GM12878 (cell line): ENCODE measurements around the gene RTN4RL1. TPM values are rescaled to one million over a fixed set of nuclear protein-coding genes. Genes with fewer than 3 reads are reported as not detected.

Source experiments
- ATAC-seq: fragments of 200-7000 bp; cut with Tn5 transposase; 3 replicates; pipeline ENCODE4 v1.9.1; 2020; ENCODE audit warnings: mild to moderate bottlenecking, moderate library complexity
- BruUV-seq: library from RNA; stranded (reverse); fragments of 400-500 nt; replicated peaks from 2 replicates; lab custom pipeline; 2021; lab: Mats Ljungman, UMichigan
- CTCF ChIA-PET: fragments of 300-600 bp; sonication (Branson Sonifier 250); formaldehyde crosslinking; extraction: SDS; loops from one replicate; lab custom pipeline; 2021; ENCODE audit warnings: inconsistent platforms; lab: Yijun Ruan, JAX
- POLR2A ChIA-PET: fragments of 350-600 bp; formaldehyde crosslinking; extraction: SDS; loops from one replicate; lab custom pipeline; 2021; ENCODE audit warnings: inconsistent platforms; lab: Charles Lee
- RAD21 ChIA-PET: fragments of 300-600 bp; sonication (Branson Sonifier 250); formaldehyde crosslinking; loops from one replicate; lab custom pipeline; 2023; ENCODE audit warnings: antibody characterized with exemption; ENCODE audit not compliant: unreplicated experiment; lab: Charles Lee
- SMC1A ChIA-PET: fragments of 300-600 bp; sonication (Branson Sonifier 250); formaldehyde crosslinking; loops from one replicate; lab custom pipeline; 2023; ENCODE audit not compliant: unreplicated experiment, uncharacterized antibody; lab: Charles Lee
- DNase-seq: peaks from one replicate; pipeline ENCODE4 v3.0.0-alpha.2; 2011; ENCODE audit warnings: low read depth, low spot score
- FAIRE-seq: peaks from 3 replicates; lab custom pipeline; 2011; peaks lifted over from hg19 to GRCh38; lab: Jason Lieb, UNC
- H2AFZ ChIP-seq: 2 replicates; pipeline ENCODE4 v1.6.0; 2011; ENCODE audit warnings: low read depth, low read length, control low read depth; ENCODE audit not compliant: control insufficient read depth
- H3K27ac ChIP-seq: 2 replicates; pipeline ENCODE4 v1.5.1; 2011; ENCODE audit warnings: control low read depth; ENCODE audit not compliant: control insufficient read depth, insufficient read depth
- H3K27me3 ChIP-seq, 2 experiments: replicated peaks in 1 of 2; 2 replicates each; pipeline versions ENCODE4 v1.6.0 to v1.6.1; 2011; ENCODE audit warnings: low read length in 1 of 2; ENCODE audit not compliant: control insufficient read depth in 2 of 2, insufficient read depth in 2 of 2
- H3K36me3 ChIP-seq, 2 experiments: 2 replicates each; pipeline ENCODE4 v1.5.1; 2011; ENCODE audit warnings: low read length in 1 of 2; ENCODE audit not compliant: control insufficient read depth in 2 of 2, insufficient read depth in 2 of 2
- H3K4me1 ChIP-seq: 2 replicates; pipeline ENCODE4 v1.6.1; 2011; ENCODE audit warnings: mild to moderate bottlenecking, low read length, moderate library complexity, mixed read lengths; ENCODE audit not compliant: control insufficient read depth, insufficient read depth
- H3K4me2 ChIP-seq: 2 replicates; pipeline ENCODE4 v1.6.0; 2011; ENCODE audit warnings: control low read depth; ENCODE audit not compliant: control insufficient read depth, insufficient read depth
- H3K4me3 ChIP-seq: fragments of 200-600 bp; sonication (generic); 2 replicates; pipeline ENCODE4 v1.5.1; 2016
- H3K79me2 ChIP-seq: 2 replicates; pipeline ENCODE4 v1.6.0; 2011; ENCODE audit warnings: low read length; ENCODE audit not compliant: control insufficient read depth, insufficient read depth
- H3K9ac ChIP-seq: 2 replicates; pipeline ENCODE4 v1.8.0; 2011; ENCODE audit warnings: low read length, control low read depth, mixed read lengths; ENCODE audit not compliant: control insufficient read depth, insufficient read depth
- H3K9me3 ChIP-seq: replicated peaks from 3 replicates; pipeline ENCODE4 v1.5.1; 2011; ENCODE audit warnings: mild to moderate bottlenecking, low read length; ENCODE audit not compliant: control insufficient read depth, insufficient read depth
- H4K20me1 ChIP-seq: 2 replicates; pipeline ENCODE4 v1.6.0; 2011; ENCODE audit not compliant: control insufficient read depth, insufficient read depth
- BRCA1 ChIP-seq: IDR thresholded peaks from 2 replicates; pipeline ENCODE4 v1.6.1; 2011; ENCODE audit warnings: low read depth, low read length, improper control_type of control experiment
- E4F1 ChIP-seq: fragments of 450-650 bp; IDR thresholded peaks from 2 replicates; pipeline ENCODE4 v1.6.1; 2018; ENCODE audit warnings: borderline replicate concordance, mild to moderate bottlenecking; ENCODE audit not compliant: partially characterized antibody
- FOXK2 ChIP-seq: fragments of 450-650 bp; IDR thresholded peaks from 2 replicates; pipeline ENCODE4 v1.6.1; 2017; ENCODE audit warnings: mild to moderate bottlenecking, moderate library complexity
- IRF3 ChIP-seq: fragments of 450-650 bp; IDR thresholded peaks from 2 replicates; pipeline ENCODE4 v1.6.1; 2014; ENCODE audit warnings: mild to moderate bottlenecking
- KDM1A ChIP-seq: fragments of 200-600 bp; sonication (generic); IDR thresholded peaks from 2 replicates; pipeline ENCODE4 v1.6.1; 2016; ENCODE audit warnings: borderline replicate concordance
- POLR2AphosphoS2 ChIP-seq: IDR thresholded peaks from 2 replicates; pipeline ENCODE4 v1.6.1; 2011; ENCODE audit warnings: low read depth, mild to moderate bottlenecking, low read length, improper control_type of control experiment, moderate library complexity
- RUNX3 ChIP-seq: IDR thresholded peaks from 2 replicates; pipeline ENCODE4 v1.6.1; 2012; ENCODE audit warnings: low read length, inconsistent platforms
- SMC3 ChIP-seq: IDR thresholded peaks from 2 replicates; pipeline ENCODE4 v1.6.1; 2011; ENCODE audit warnings: low read length, improper control_type of control experiment, borderline replicate concordance
- ZNF622 ChIP-seq: fragments of 450-650 bp; IDR thresholded peaks from 2 replicates; pipeline ENCODE4 v1.6.1; 2017; ENCODE audit warnings: mild to moderate bottlenecking, inconsistent platforms
- WGBS: methylation state at CpG from one replicate; pipeline ENCODE4 v1.1.6; 2016; ENCODE audit warnings: low lambda C conversion rate; ENCODE audit not compliant: insufficient replicate concordance, insufficient coverage; ENCODE audit errors: missing lambda C conversion rate; 5-methylcytosine and 5-hydroxymethylcytosine counted together
- in situ Hi-C: fragments of 300-500 bp; cut with MboI; formaldehyde crosslinking; loops from 9 replicates; pipeline ENCODE4 v1.14.3; 2018; ENCODE audit warnings: mixed read lengths
- intact Hi-C: fragments of 100-400 bp; cut with micrococcal nuclease; formaldehyde crosslinking; loops from one replicate; pipeline ENCODE4 v1.14.2; 2022; ENCODE audit not compliant: unreplicated experiment
- polyA plus RNA-seq, 11 experiments: library from polyadenylated mRNA; depleted of rRNA in 4 of 11; unstranded in 6 of 11; stranded (reverse) in 5 of 11; fragments of >200 nt; fragmentation: Nextera tagmentation in 4 of 11; fragmentation: Illumina TruSeq in 1 of 11; extraction: Ambion mirVana in 4 of 11; extraction: Trizol in 1 of 11; gene quantifications; 1 replicate in 1 of 11; 2 replicates in 10 of 11; pipeline versions ENCODE4 v1.2.1 to v1.2.3, GENCODE V29; 2011 to 2016; ENCODE audit warnings: inconsistent platforms in 2 of 11, missing spikeins in 2 of 11, low read depth in 1 of 11
- total RNA-seq, 4 experiments: library from RNA; depleted of rRNA in 3 of 4; stranded (reverse); fragments of >200 nt in 3 of 4; fragmentation: Illumina TruSeq in 1 of 4; extraction: Trizol in 1 of 4; gene quantifications; 2 replicates each; pipeline versions ENCODE4 v1.2.1 to v1.2.3, GENCODE V29; 2013 to 2021

The RTN4RL1 gene
- total and polyA plus RNA-seq, 10 of the 15 experiments (the other 5 are each of a cell fraction or from before 2014, with no cell fraction given): 0.08 to 0.11 (median 0.10) TPM; not detected in 7

- 60% methylated on average over 14 of the region's 15 CpGs for WGBS
- Histone ChIP-seq H2AFZ (no peak overlapping the region), H3K4me3 (no peak overlapping the region), H3K27me3 (no peaks in the 10 kb centered on the region; a peak in 1 of 4 replicates), H3K4me2 (no peak overlapping the region), H4K20me1 (no peaks in the 10 kb centered on the region), H3K79me2 (no peaks in the 10 kb centered on the region), H3K9ac (no peak overlapping the region), H3K27ac (no peak overlapping the region), H3K9me3 (no peaks in the 10 kb centered on the region; the same call in 2 of the 3 replicates), H3K4me1 (no peaks in the 10 kb centered on the region), H3K36me3 (no peaks in the 10 kb centered on the region)
- intact Hi-C loops: no loop called here
- ChIA-PET CTCF (no interaction called here), POLR2A (no interaction called here), RAD21 (no interaction called here), SMC1A (no interaction called here)
- BruUV-seq: no TSS peak
- TF ChIP-seq BRCA1 (no peak), SMC3 (no peak), KDM1A (no peak), IRF3 (no peak), RUNX3 (no peak), E4F1 (no peak), FOXK2 (no peak), ZNF622 (no peak), POLR2AphosphoS2 (no peak)
- in situ Hi-C loops: loop anchor here (25.0 kb wide), 1 partner anchor 96 kb away; no protein-coding TSS in a partner anchor
- FAIRE-seq: no peak
- ATAC-seq: no peak
- DNase-seq: no peak
Measured at GRCh38 chr17:2008332-2009126, 16.6 kb downstream of the RTN4RL1 start.
